BJ (cell line): Measurements from ENCODE around the gene TNFRSF4. TPM values are rescaled to one million over a fixed set of nuclear protein-coding genes. Genes with fewer than 3 reads are reported as not detected.

Source experiments
- CTCF ChIA-PET: fragments of 350-600 bp; formaldehyde crosslinking; extraction: SDS; loops from one replicate; lab custom pipeline; 2021; ENCODE audit warnings: antibody characterized with exemption, inconsistent platforms; lab: Yijun Ruan, JAX
- POLR2A ChIA-PET: fragments of 300-600 bp; sonication (Branson Sonifier 250); formaldehyde crosslinking; extraction: SDS; loops from one replicate; lab custom pipeline; 2021; ENCODE audit warnings: antibody characterized with exemption; lab: Charles Lee
- DNase-seq: peaks from one replicate; pipeline ENCODE4 v3.0.0-alpha.2; 2011; ENCODE audit warnings: low read depth
- H3K27me3 ChIP-seq: 2 replicates; pipeline ENCODE4 v1.6.0; 2011; ENCODE audit warnings: low read length; ENCODE audit not compliant: control insufficient read depth, insufficient read depth
- H3K36me3 ChIP-seq: 2 replicates; pipeline ENCODE4 v1.5.1; 2011; ENCODE audit warnings: low read length; ENCODE audit not compliant: control insufficient read depth, insufficient read depth
- H3K4me3 ChIP-seq: 2 replicates; pipeline ENCODE4 v1.5.1; 2011; ENCODE audit warnings: low read depth, mild to moderate bottlenecking, control low read depth, low read length
- CTCF ChIP-seq: IDR thresholded peaks from 2 replicates; pipeline ENCODE4 v1.5.1; 2011; ENCODE audit warnings: low read depth, mild to moderate bottlenecking, control low read depth, inconsistent platforms, low read length, moderate library complexity; ENCODE audit not compliant: insufficient read depth
- polyA plus RNA-seq: library from polyadenylated mRNA; depleted of rRNA; stranded (reverse); fragments of >200 nt; gene quantifications from 2 replicates; pipeline ENCODE4 v1.2.3, GENCODE V29; 2011

Gene TNFRSF4
- polyA plus RNA-seq, 1 experiment: not detected

GRCh38 chr1:1199961-1200875 is 13.7 kb downstream of the TNFRSF4 start:
- TF ChIP-seq CTCF: no peak
- Histone ChIP-seq H3K27me3 (peaks cover 2% of the 10 kb centered on the region; the same call in 1 of the 2 replicates), H3K36me3 (no peaks in the 10 kb centered on the region), H3K4me3 (peak overlapping the region; percentile 39; the same call in 1 of the 2 replicates)
- ChIA-PET POLR2A (no interaction called here), CTCF (interaction anchor here (1.2 to 1.5 kb wide), 2 partner anchors 12 to 78 kb away, joined by 3 read pairs; no protein-coding TSS in a partner anchor)
- no peak for DNase-seq

GRCh38 chr1:1199141-1199960 is 14.6 kb downstream of the TNFRSF4 start:
- H3K27me3 ChIP-seq: no peaks in the 10 kb centered on the region
- ChIA-PET CTCF (interaction anchor here (1.2 to 1.5 kb wide), 2 partner anchors 11 to 77 kb away, joined by 3 read pairs; no protein-coding TSS in a partner anchor), POLR2A (no interaction called here)
- H3K4me3 ChIP-seq: no peak overlapping the region
- no peak for DNase-seq
- H3K36me3 ChIP-seq: no peaks in the 10 kb centered on the region
- no peak for TF ChIP-seq CTCF

GRCh38 chr1:1198423-1199140 is 15.4 kb downstream of the TNFRSF4 start:
- ChIA-PET CTCF (no interaction called here), POLR2A (no interaction called here)
- H3K27me3 ChIP-seq: no peaks in the 10 kb centered on the region
- no peak for TF ChIP-seq CTCF
- H3K36me3 ChIP-seq: no peaks in the 10 kb centered on the region
- no peak overlapping the region for H3K4me3 ChIP-seq
- no peak for DNase-seq

GRCh38 chr1:1197551-1198422 is 16.2 kb downstream of the TNFRSF4 start:
- ChIA-PET CTCF (no interaction called here), POLR2A (no interaction called here)
- Histone ChIP-seq H3K4me3 (no peak overlapping the region), H3K36me3 (no peaks in the 10 kb centered on the region), H3K27me3 (no peaks in the 10 kb centered on the region)
- no peak for DNase-seq
- TF ChIP-seq CTCF: no peak
